ENCODE results near the gene SYNGAP1. TPM values are rescaled to one million over a fixed set of nuclear protein-coding genes. Genes with fewer than 3 reads are reported as not detected.

The SYNGAP1 gene
- 2.4 and 4.4 TPM in 2 replicates for total RNA-seq

DNA sequence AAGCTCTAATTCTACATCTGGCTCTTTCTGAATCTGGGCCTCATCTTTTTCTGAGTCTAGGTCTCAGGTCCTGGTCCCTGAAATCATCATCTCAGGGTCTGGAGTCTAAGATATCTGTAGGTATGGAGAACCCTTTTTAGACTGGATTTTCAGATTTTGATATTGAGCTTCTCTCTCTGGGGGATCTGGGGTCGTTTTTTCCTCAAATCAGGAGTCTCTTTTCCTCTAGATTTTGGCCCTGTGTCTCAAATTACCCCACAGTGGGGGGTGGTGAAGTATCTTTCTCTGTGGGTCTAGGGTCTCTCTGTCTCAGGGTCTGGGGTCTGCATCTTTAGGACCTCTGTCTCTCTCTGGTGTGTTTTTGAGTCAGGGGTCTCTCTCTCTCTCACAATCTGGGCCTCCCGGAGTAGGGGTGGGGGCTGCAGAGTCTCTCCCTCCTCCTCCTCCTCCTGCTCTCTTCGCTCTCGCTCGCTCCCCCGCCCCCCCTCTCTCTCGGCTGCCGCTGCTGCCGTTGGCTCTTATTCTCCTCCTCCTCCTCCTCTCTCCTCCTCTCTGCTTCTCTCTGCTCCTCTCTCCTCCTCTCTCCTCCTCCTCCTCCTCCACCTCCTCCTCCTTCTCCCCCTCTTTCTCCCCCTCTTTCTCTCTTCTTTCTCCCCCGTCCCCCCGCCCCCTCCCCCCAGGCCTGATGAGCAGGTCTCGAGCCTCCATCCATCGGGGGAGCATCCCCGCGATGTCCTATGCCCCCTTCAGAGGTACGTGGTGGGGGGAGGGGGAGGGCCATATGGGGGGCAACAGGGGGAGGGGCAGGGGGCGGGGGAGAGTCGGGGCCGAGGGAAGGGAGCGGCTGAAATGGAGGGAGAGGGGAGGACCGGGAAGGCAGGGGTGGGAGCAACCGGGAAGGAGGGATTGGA lies at the start of gene SYNGAP1:
SYNGAP1 (plus strand) TSS at position 486 of the 911 bp plus-strand sequence; CDS start at position 686, 200 bp downstream.

DNA sequence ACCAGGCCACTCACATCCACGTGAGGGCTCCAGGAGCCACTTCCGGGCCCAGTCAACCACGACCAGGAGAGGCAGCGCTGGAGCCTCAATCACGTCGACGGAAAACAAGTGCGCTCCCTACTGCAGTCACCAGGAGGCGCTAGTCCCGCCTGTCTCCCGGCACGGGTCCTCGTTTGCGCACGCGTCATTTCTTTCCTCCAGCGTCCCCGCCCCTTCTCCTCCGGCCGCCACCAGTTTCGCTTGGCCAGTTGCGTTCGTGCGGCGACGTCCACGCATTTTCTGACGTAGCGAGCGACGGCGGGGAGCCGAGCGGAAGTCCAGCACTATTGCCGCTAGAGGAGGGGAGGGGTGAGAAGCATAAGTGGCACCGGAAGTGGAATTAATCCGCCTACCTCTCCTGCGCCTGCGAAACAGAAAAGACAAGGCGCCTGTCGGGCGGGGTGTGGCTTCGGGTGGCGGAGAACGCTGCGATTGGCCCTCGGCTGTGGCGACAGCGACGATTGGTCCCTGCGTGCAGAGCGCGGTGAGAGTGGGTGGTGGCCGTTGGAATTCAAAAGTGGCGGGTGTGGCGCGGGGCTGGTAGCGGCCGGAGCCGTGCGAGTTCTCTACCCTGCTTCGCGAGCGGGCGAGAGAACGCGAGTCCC lies 28.5 kb upstream of the SYNGAP1 start, which contains the start of gene KIFC1:
KIFC1 (plus strand) TSS at position 546 of the 644 bp plus-strand sequence. CDS start 163 bp downstream, outside the sequence.

GRCh38 chr6:33410711-33411631 lies 8.9 kb upstream of the SYNGAP1 start, which contains the start of gene PHF1:
Gene PHF1 (plus strand): TSS chr6:33411014. CDS start chr6:33412264, 1,250 bp downstream.

DNA sequence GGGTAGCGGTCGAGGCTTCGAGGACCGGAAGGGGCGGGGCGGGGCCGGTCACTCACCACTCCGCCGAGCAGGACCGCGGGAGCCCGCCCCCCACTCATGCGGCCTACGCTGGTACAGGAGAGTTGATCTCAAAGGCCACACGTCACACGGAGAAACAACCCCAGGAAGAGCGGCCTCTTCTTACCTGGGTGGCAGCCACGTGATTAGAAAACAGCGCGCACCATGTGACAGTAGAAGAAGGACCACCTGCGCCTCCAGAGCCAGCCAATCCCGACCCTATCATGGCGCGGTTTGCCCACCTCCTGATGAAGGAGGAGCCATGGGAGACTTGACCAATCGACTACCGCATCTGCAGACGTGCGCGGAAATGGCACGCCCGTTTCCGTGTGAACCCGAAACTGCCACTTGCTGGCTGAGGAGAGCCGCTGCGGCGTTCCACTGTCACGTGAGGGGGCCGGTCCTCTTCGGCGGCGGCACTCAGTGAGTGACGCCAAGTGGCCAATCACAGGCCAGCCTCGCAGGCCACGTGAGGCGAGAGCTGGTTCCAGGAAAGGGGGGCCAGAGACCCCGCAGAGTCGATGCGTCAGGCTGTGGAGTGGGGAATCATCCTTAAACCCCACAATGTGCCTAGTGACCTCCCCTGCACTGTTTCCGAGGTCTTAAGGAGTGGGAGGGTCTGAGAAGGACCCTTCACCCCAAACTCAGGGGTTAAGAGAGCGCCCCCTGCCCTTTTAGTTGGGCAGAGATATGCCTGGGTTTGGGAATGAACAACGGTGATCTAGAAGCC lies 1.8 kb upstream of the SYNGAP1 start, which contains the start of gene CUTA:
CUTA (minus strand) TSS at position 205 of the 787 bp plus-strand sequence; CDS start at position 98, 107 bp downstream.

GRCh38 chr6:33454009-33454946 lies 34.4 kb downstream of the SYNGAP1 start, which contains the start of gene ZBTB9:
Gene ZBTB9 (plus strand): TSS chr6:33454576. CDS start chr6:33455101, 525 bp downstream.

Other genes starting within 250 kb of the SYNGAP1 start
- gene COL11A2, start 227.6 kb upstream of the SYNGAP1 start, total RNA-seq, result 0.12 and 0.13 TPM in 2 replicates
- gene RXRB, start 219.4 kb upstream of the SYNGAP1 start, total RNA-seq, result 25.1 and 25.2 TPM in 2 replicates
- 170 and 210 TPM in 2 replicates for gene SLC39A7, start 219.2 kb upstream of the SYNGAP1 start, total RNA-seq
- 8.6 and 12.6 TPM in 2 replicates for gene HSD17B8, start 215.4 kb upstream of the SYNGAP1 start, total RNA-seq
- gene RING1, start 211.6 kb upstream of the SYNGAP1 start, total RNA-seq, result 31.0 and 35.0 TPM in 2 replicates
- 45.0 and 52.2 TPM in 2 replicates for gene VPS52, start 148.2 kb upstream of the SYNGAP1 start, total RNA-seq
- 4,494 and 5,354 TPM in 2 replicates for gene RPS18, start 148.0 kb upstream of the SYNGAP1 start, total RNA-seq
- 10.0 and 12.2 TPM in 2 replicates for gene B3GALT4, start 142.9 kb upstream of the SYNGAP1 start, total RNA-seq
- gene WDR46, start 130.8 kb upstream of the SYNGAP1 start, total RNA-seq, result 66.6 and 112 TPM in 2 replicates
- 38.6 and 53.1 TPM in 2 replicates for gene PFDN6, start 130.5 kb upstream of the SYNGAP1 start, total RNA-seq
- 27.7 and 33.5 TPM in 2 replicates for gene RGL2, start 121.1 kb upstream of the SYNGAP1 start, total RNA-seq
- 42.9 and 51.9 TPM in 2 replicates for gene TAPBP, start 106.0 kb upstream of the SYNGAP1 start, total RNA-seq
- 22.2 and 23.8 TPM in 2 replicates for gene ZBTB22, start 102.3 kb upstream of the SYNGAP1 start, total RNA-seq
- gene DAXX, start 97.1 kb upstream of the SYNGAP1 start, total RNA-seq, result 56.1 and 61.8 TPM in 2 replicates
- gene KIFC1, start 28.2 kb upstream of the SYNGAP1 start, total RNA-seq, result 10.3 and 18.8 TPM in 2 replicates
- gene PHF1, start 9.1 kb upstream of the SYNGAP1 start, total RNA-seq, result 20.1 and 21.9 TPM in 2 replicates
- gene CUTA, start 2.0 kb upstream of the SYNGAP1 start, total RNA-seq, result 133 and 181 TPM in 2 replicates
- 4.4 and 4.8 TPM in 2 replicates for gene ZBTB9, start 34.5 kb downstream of the SYNGAP1 start, total RNA-seq
- gene BAK1, start 160.2 kb downstream of the SYNGAP1 start, total RNA-seq, result 10.8 and 12.6 TPM in 2 replicates
- 27.5 and 28.9 TPM in 2 replicates for gene ITPR3, start 201.3 kb downstream of the SYNGAP1 start, total RNA-seq

Data from aortic smooth muscle cell (primary cell).